ENCODE data around the gene EIF3L. TPM values are rescaled to one million over a fixed set of nuclear protein-coding genes. Genes with fewer than 3 reads are reported as not detected.

Gene EIF3L
- total RNA-seq (2013; cell fraction: nucleolus; rRNA removed): 152 and 153 TPM in 2 replicates
- total RNA-seq (2014; rRNA removed): 624 and 646 TPM in 2 replicates
- 493 and 525 TPM in 2 replicates for total RNA-seq (2014; rRNA removed; fragmentation: Illumina TruSeq; extraction: Trizol)
- 593 and 613 TPM in 2 replicates for total RNA-seq (2021)
- 933 TPM for polyA plus RNA-seq (2011; ENCODE audit: low read depth)
- polyA plus RNA-seq (2011; rRNA removed): 1,037 and 1,269 TPM in 2 replicates
- 868 and 904 TPM in 2 replicates for polyA plus RNA-seq (2011; cell fraction: cytosol; rRNA removed)
- polyA plus RNA-seq (2011; cell fraction: nucleus; rRNA removed): 244 and 332 TPM in 2 replicates
- 1,002 and 1,217 TPM in 2 replicates for polyA plus RNA-seq (2012)
- 783 and 881 TPM in 2 replicates for polyA plus RNA-seq (2014; fragmentation: Illumina TruSeq; extraction: Trizol)
- polyA plus RNA-seq (2014; fragmentation: Nextera tagmentation; extraction: Ambion mirVana): 100 to 1,000 TPM; 521 to 732 TPM
- 613 and 643 TPM in 2 replicates for polyA plus RNA-seq (2014; rRNA removed)
- 100 to 1,000 TPM; 294 to 302 TPM for polyA plus RNA-seq (2016; fragmentation: Nextera tagmentation; extraction: Ambion mirVana)
- polyA minus RNA-seq (2011; rRNA and poly(A)+ RNA removed): 1,170 and 1,376 TPM in 2 replicates
- 183 and 194 TPM in 2 replicates for polyA minus RNA-seq (2011; cell fraction: cytosol; rRNA and poly(A)+ RNA removed)
- polyA minus RNA-seq (2011; cell fraction: nucleus; rRNA and poly(A)+ RNA removed): 89.0 and 104 TPM in 2 replicates
- percentile 88 among the genes with signal in this experiment for Bru-seq, nascent RNA
- percentile 88 among the genes with signal in this experiment for BruChase-seq, experiment 1, labeled RNA remaining after a 6-hour chase
- BruChase-seq, experiment 2, labeled RNA remaining after a 2-hour chase: percentile 84 among the genes with signal in this experiment
- long read RNA-seq, experiment 1, transcript EIF3L-203 (13 exons, 3,220 nt): major isoform, 564 of 636 reads
- long read RNA-seq, experiment 1, partial matches to known transcripts: 24 of 636 reads
- long read RNA-seq, experiment 1, other reads (novel, unspliced or antisense): 44 of 636 reads
- long read RNA-seq, experiment 2, transcript EIF3L-203 (13 exons, 3,220 nt): major isoform, 2,082 of 2,382 reads
- long read RNA-seq, experiment 2, transcript EIF3L-213 (6 exons, 1,294 nt): minor isoform, 8 of 2,382 reads
- long read RNA-seq, experiment 2, partial matches to known transcripts: 182 of 2,382 reads
- long read RNA-seq, experiment 2, other reads (novel, unspliced or antisense): 106 of 2,382 reads

DNA sequence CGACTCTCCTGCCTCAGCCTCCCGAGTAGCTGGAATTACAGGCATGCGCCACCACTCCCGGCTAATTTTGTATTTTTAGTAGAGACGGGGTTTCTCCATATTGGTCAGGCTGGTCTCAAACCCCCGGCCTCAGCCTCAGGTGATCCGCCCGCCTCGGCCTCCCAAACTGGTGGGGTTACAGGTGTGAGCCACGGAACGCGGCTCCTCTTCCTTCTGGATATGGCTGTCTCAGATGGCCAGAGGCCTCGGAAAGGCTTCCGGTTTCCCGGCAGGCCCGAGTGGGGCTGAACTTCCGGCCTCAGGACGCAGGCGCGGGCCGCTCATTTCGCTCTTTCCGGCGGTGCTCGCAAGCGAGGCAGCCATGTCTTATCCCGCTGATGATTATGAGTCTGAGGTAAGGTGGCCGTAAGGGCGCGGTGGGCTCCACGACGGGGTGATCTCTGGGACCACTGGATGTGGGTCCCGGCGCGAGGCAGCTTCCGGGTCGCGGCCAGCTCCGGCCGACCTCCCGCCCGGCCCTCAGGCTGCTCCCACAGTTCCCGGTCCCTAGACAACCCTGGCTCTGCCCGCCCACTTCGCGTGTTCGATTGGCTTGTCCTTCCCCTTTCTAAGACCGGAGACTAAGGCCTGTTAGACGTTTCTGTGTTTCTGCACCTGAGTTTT, at the start of gene EIF3L:
EIF3L (plus strand) TSS at position 331 of the 663 bp plus-strand sequence; CDS start at position 362, 31 bp downstream.
- in situ Hi-C loops (cut with MboI) (no loop called here), intact Hi-C loops (cut with micrococcal nuclease; ENCODE audit: unreplicated experiment) (loop anchor here (10.0 kb wide), 1 partner anchor 906 kb away; the partner anchor contains the start of gene SUN2)
- H3K4me1 ChIP-seq (ENCODE audit: control insufficient read depth, insufficient read depth, low read length): peaks cover 3% of the 10 kb centered on the region; the same call in 1 of the 2 replicates
- SMC1A ChIA-PET (ENCODE audit: uncharacterized antibody, unreplicated experiment): interaction anchor here (0.8 kb wide), 1 partner anchor 242 kb away, joined by 4 read pairs; no protein-coding TSS in a partner anchor
- WGBS (ENCODE audit: insufficient coverage, insufficient replicate concordance, low lambda C conversion rate, missing lambda C conversion rate): 1% methylated on average over 49 of the region's 49 CpGs
- H3K4me2 ChIP-seq (ENCODE audit: control insufficient read depth, insufficient read depth): peak within 1 kb of the TSS; percentile 80
- H3K4me3 ChIP-seq: peak within 1 kb of the TSS; percentile 90
- ATAC-seq (peak; percentile 90), DNase-seq (ENCODE audit: low read depth, low spot score) (peak; percentile 51), FAIRE-seq (peak; percentile 49)
- H3K36me3 ChIP-seq (ENCODE audit: control insufficient read depth in 2 of 2, insufficient read depth in 2 of 2, low read length in 1 of 2): peaks cover 7 to 22% of the 10 kb centered on the region in 2 experiments
- H3K9ac ChIP-seq (ENCODE audit: control insufficient read depth, insufficient read depth, low read length): peak within 1 kb of the TSS; percentile 86
- H3K27ac ChIP-seq (ENCODE audit: control insufficient read depth, insufficient read depth): peak within 1 kb of the TSS; percentile 81
- CTCF ChIA-PET: interaction anchor here (1.5 to 1.8 kb wide), 3 partner anchors 13 to 31 kb away, joined by 6 to 11 read pairs (median 8); no protein-coding TSS in a partner anchor
- RAD21 ChIA-PET (ENCODE audit: unreplicated experiment): no interaction called here
- H4K20me1 ChIP-seq (ENCODE audit: control insufficient read depth, insufficient read depth): no peaks in the 10 kb centered on the region; the same call in 1 of the 2 replicates
- peak within 1 kb of the TSS; percentile 73 for H2AFZ ChIP-seq (ENCODE audit: control insufficient read depth, low read depth, low read length)
- no TSS peak for BruUV-seq (replicated peaks)
- POLR2A ChIA-PET: interaction anchor here (0.5 to 1.8 kb wide), 4 partner anchors 47 to 70 kb away, joined by 3 to 4 read pairs (median 3); partner anchors contain the start of gene MICALL1
- H3K9me3 ChIP-seq (replicated peaks; ENCODE audit: control insufficient read depth, insufficient read depth, low read length): peaks cover 2% of the 10 kb centered on the region; the same call in 2 of the 3 replicates
- peaks cover 47% of the 10 kb centered on the region for H3K79me2 ChIP-seq (ENCODE audit: control insufficient read depth, insufficient read depth, low read length)
- no peaks in the 10 kb centered on the region for H3K27me3 ChIP-seq (replicated peaks in 1 of 2; ENCODE audit: control insufficient read depth in 2 of 2, insufficient read depth in 2 of 2, low read length in 1 of 2)
- peak; percentile 76 for TF ChIP-seq BACH1 (IDR thresholded peaks at IDR 0.05; ENCODE audit: borderline replicate concordance)
- no peak for TF ChIP-seq ZNF622 (IDR thresholded peaks at IDR 0.05)
- peak; percentile 77 to 78 for TF ChIP-seq IKZF2 (IDR thresholded peaks at IDR 0.05)
- TF ChIP-seq PAX8 (IDR thresholded peaks at IDR 0.05): 0 out of 2 replicates have a peak, but pooled peaks have one; percentile 78
- TF ChIP-seq CREB1 (IDR thresholded peaks at IDR 0.05; ENCODE audit: low read depth): peak; percentile 68; the same call in 1 of the 2 replicates
- TF ChIP-seq EGR1 (IDR thresholded peaks at IDR 0.05; ENCODE audit: borderline replicate concordance in 1 of 2, low read depth in 2 of 2, low read length in 2 of 2): 0 out of 3 replicates have a peak, but pooled peaks of 1 of the 2 experiments have one; percentile 1
- no peak for TF ChIP-seq ZBTB33 (IDR thresholded peaks at IDR 0.05)
- peak; percentile 86 for TF ChIP-seq ELK1 (IDR thresholded peaks at IDR 0.05; ENCODE audit: low read depth, low read length)
- TF ChIP-seq SPI1 (IDR thresholded peaks at IDR 0.05; ENCODE audit: borderline replicate concordance, insufficient read depth, low read depth, low read length): peak; percentile 2; the same call in 1 of the 2 replicates
- TF ChIP-seq SMARCA5 (IDR thresholded peaks at IDR 0.05): 0 out of 2 replicates have a peak, but pooled peaks have one; percentile 50
- peak; percentile 97 for TF ChIP-seq YY1 (IDR thresholded peaks at IDR 0.05; ENCODE audit: low read depth, low read length)
- TF ChIP-seq CBFB (IDR thresholded peaks at IDR 0.05; ENCODE audit: low read depth): peak; percentile 71; the same call in 1 of the 2 replicates
- no peak for TF ChIP-seq WRNIP1 (IDR thresholded peaks at IDR 0.05; ENCODE audit: borderline replicate concordance, low read depth, low read length)
- TF ChIP-seq FOXK2 (IDR thresholded peaks at IDR 0.05): no peak; the same call in 1 of the 2 replicates
- peak; percentile 92 for TF ChIP-seq GABPA (IDR thresholded peaks at IDR 0.05; ENCODE audit: low read depth)
